GM19468 (cell line): ENCODE results near the gene ACTR3.

Source experiments
- ATAC-seq: cut with Tn5 transposase; IDR thresholded peaks from one replicate; pipeline ENCODE4 v1.9.1; 2021; ENCODE audit warnings: mild to moderate bottlenecking, moderate library complexity, moderate number of reproducible peaks; ENCODE audit not compliant: unreplicated experiment; ENCODE audit errors: extremely low read depth

ACTR3 gene

DNA sequence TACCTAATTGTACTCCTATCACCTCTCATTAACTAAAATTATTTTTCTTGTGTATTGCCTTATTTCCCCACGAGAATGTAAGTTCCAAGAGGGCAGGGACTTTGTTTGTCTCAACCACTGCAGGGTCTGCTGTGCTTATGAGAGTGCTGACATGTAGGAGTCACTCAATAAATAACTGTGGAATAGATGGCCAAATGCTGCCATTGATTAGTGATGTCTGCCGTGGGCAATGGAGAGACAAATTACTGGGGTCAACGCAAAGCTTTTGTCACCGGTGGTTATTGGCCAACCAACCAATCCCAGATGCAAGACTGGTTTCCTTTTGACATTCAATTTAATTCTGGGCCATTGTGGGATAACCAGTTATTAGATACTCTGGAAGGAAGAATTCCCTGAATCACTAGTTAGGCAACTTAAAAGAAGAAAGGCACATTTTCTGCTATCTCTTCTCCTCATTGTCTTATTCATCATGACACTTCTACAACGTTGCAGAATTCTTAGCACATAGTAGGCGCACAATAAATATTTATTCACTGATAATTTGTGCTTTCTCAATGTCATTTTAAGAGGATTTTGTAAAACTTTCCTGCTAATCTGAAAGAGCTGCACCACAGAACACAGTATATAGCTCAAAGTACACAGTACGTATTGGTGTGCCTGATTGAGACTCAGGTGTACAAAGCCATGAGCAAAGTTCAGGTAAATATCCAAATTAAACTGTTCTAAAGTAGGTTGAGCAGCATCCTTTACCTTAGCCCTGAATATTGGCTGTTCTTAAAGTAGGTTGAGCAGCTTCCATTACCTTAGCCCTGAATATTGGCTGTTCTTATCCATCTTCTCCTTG is 95.9 kb downstream of the ACTR3 start:
- no peak for ATAC-seq

DNA sequence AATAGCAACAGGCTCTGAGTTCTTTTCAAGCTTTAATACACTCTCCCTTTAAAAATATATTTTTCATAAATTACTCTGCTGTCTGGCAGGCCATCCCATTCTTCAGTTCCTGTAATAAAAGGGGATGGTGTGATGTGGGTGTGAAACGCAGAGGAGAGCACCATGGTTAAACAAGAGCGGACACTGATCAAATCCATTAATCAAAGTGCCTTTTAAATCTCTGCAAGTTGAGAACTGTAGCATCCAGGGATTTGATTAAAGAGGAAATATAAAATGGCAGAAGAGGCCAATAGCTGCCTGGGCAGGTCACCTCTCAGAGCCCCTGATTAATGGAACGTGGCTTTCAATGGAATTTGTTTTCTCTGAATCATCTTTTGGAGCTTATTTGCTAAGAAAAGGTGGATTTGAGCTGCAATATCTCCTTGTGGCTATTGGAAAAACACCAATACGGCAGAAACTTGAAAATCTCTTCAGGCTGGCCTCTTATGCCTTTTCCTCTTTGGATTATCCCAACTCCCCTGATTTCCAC is 96.9 kb downstream of the ACTR3 start:
- ATAC-seq = no peak

DNA sequence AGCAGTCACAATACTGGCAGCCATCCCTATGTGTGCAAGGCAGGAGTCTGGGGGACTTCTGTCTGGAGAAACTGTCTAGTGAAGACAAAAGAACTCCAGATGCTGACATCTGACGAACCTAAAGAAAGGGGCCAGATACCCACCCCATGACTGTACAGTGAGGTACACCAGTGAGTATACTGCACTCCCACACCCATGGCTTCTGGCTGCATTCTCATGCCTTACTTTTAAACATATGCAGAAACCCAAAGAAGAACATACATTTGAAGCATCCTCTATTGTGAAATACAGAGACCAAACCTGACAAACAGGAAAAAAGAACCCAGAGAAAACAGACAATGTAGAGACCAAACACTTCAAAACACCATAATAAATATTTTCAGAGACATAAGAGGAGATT is 102.2 kb downstream of the ACTR3 start:
- ATAC-seq = no peak

DNA sequence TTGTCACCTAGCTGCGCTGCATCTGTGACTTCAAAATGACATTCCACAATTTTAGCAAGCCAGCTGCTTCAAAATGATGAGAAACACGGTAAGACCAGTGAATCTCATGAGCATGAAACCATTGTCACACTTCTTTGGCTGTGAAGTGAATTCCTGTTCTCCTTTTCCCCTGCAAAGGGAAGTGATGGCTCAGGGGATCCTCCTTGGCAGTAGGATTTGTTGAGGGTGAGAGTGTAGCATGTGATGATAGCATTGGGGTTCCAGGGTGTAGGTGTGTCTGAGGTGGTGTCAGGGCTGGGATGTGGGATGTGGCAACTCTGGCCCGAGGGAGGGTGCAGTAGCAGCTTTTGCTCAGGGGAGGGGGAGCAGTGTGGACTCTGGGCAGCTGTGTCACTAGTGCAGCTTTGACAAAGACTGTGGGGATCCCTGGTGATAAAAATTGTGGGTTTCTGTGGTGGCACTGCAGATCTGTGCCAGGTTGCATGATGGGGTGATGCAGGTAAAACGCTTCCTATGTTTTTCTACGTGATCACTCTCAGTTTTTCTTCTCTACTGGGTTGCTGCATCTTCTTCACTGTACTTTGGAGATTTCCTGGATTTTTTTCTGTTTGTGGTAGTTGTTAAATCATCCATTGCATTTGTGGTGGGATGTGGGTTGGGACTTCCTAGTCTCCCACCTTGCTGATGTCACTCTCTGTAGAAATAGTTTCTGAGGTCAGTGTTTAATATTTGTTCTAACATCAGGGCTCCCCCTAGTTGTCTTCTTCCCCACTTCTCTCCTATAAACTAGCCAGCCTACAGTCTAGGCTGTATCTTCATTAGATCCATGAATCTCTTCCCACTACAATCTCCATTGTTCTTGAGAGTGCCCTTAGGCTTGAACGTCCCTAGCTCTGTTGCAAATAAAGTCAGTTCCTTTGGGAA is 107.0 kb downstream of the ACTR3 start:
- no peak for ATAC-seq

DNA sequence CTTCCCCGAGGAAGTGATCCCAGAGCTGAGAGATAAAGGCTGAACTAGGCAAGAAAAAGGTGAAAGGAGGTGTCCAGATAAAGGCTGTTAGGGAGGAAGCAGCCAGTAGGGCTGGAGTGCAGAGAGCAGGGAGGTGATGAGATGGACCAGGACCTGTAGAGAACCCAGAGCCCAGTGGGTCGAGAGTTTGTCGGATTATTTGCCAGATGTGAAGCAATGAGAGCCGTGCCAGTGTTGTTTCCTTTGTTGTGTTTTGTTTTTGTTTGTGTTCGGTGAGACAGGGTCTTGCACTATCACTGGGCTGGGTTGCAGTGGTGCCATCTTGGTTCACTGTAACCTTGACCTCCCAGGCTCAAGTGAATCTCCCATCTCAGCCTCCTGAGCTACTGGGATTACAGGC is 111.3 kb downstream of the ACTR3 start:
- no peak for ATAC-seq

DNA sequence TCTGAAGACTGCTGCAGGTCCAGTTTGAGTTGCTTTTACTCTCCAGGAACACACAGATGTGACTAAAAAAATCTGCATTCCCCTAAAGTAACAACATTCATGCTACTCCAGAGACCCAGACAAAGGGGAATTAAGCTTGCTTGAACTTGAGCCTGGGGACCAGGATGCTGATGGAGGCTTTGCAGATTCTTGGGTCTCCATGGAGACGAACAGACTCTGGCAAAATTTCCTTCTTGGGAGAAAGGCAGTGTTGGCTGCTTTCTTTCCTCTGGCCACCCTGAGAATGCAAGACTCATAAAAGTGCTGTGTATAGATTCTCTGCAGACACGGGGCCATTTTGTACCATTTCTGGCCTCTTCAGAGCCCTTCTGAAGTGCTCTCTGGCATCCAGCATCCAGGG is 112.0 kb downstream of the ACTR3 start:
- ATAC-seq = no peak

DNA sequence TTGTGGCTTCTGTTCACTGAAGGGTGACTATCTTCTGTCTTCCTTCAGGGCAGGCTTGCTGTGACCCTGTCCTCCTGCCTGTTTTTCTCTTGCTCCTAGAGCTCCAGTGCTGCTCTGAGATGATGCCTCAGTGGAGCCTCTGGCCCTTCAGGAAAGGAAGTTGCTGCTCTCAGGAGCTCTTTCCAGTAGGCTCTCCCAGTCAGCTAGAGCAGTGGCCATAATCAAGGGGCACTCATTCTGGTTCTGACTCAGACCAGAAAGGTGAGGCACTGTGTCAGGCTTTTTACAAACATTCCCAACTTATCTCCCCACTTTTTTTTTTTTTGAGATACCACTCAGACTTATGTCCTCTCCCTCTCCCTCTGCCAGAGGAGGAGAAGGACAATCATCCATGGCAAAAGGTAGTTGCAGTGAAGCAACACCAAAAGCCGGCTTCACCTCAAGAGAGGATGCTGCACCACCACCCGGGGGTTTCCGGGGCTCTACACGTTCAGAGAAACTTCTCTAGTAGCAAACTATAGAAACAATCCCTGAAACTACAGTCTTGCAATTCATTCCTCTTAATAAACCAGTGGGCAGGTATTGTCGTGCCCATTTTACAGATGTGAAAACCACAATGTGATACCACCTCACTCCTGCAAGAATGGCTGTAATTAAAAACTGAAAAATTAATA is 115.4 kb downstream of the ACTR3 start:
- ATAC-seq = no peak

DNA sequence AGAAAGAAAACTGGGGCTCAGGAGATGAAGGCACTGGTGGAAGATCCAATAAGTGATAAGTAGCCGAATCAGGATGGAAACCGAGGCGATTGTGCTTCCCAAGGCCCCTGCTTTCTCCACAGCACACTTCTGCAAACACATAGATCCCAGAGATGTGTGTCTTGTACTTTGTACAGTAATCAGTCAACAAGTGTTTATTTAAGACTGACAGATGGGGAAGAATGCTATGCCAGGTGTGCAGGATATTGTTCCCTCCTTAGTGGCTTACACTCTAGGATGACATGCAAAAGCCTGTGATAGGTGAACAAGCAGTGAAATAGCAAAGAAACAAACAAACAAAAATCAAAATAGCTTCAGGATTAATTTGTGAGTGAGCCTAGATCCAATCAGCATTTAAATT is 116.6 kb downstream of the ACTR3 start:
- no peak for ATAC-seq

DNA sequence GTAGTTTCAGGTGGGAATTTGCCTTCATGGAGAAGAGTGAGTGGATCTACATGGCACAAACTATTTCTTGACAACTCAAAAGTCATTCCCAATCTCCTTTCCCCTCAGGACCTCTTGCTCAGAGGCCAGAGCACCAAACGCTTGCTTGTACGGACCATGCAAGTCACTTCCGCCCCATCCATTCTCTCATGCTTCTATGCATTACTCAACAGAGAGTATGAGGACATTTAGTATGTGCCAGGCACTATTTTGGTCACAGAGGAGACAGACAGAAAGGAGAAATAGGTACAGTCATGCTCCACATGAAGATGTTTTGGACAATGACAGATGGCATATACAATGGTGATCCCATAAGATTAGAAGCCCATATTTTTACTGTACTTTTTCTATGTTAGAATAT is 117.5 kb downstream of the ACTR3 start:
- ATAC-seq = no peak

DNA sequence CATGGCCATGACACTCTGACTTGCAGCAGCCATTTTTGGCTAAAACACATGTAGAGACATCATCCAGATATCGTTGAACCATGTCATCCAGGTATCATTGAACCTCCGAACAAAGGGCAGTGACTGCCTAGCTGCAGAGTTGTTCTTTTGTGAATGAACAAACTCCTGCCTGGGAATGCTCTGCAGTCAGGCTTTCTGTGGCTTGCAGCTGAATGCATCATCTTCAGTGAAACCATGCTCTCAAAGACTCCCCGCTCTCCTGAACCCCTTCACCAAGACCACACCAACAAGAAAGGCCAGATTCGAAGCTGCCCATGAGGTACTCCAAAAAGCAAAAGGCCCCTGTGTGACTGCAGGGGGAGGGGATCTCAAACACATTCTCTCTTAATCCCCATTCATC is 118.8 kb downstream of the ACTR3 start:
- no peak for ATAC-seq

DNA sequence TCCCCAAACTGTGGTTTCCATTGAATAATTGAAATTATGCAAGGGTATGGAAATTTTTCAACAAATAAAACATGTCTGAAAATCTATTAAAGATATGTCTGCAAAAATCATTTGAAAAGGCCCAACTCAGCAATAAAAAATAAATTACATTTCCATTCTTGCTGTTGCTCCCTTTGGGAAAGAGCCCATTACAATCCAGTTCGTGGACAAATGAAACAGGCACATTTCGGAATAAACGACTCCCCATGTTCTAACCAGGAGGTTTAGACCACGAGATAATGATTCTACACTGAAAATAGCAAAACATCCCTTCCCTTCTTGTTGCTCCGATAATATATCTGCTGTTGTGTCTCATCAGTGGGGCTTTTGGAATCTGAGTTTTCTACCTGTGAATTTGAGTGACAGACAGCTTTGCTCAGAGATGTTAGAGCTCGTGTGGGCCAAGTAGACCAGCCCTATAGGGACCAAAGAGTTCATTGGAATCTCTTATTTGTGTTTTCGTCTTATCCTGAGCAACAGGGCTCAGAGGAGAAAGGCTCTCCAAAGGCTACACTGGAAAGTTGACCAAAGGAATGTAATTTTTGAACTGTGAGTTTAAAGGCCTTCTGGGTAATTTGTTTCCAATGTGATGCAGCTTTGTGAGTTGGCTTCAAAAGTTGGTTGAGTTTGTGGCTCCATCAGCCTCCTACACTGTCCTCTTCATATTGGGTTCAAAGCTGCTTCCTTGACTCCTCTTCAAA is 119.5 kb downstream of the ACTR3 start:
- ATAC-seq = no peak

DNA sequence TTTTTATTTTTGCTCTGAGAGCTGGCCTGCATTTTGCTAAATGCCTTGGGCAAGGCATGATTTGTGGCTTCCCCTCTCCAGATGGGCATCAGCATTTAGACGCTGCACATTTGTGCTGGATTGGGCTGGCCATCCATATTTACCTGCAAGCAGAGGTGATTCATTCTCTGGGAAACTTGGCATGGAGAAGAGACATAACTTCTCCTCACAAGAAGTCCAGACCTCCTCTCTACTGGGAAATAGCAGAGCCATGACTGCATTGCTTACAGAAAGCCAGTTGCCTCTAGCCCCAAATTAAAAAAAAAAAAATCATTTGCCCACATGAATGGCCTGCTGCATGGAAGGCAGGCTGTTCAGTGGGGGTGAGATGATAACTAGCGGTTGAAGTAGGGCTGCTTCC is 120.1 kb downstream of the ACTR3 start:
- no peak for ATAC-seq

DNA sequence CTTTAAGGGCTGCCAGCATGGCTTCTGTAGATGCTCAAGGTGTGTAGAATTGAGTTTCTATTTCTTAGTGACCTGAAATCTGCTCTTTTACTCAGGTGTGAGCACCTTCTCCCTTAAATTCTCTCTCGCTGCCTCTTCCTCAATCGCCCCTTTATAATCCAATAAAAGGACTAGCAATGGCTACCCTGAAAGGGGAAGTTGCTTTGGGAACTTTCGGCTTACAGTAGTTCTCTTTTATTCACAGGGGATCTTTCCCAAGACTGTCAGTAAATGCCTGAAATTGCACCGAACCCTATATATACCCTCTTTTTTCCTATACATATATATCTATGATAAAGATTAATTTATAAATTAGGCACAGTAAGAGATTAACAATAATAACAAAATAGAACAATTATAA is 121.8 kb downstream of the ACTR3 start:
- no peak for ATAC-seq
